Measurements from ENCODE around the gene COLEC11.

GRCh38 chr2:3624059-3624794, 29.3 kb downstream of the COLEC11 start:
- TF ChIP-seq ZBTB49 (tag by site-specific recombination; IDR thresholded peaks at IDR 0.05; ENCODE audit: low read depth) (no peak), CTCF (tag by site-specific recombination; IDR thresholded peaks at IDR 0.05) (no peak), ZNF157 (tag by site-specific recombination; IDR thresholded peaks at IDR 0.05) (no peak), PBX3 (CRISPR knock-in tag; IDR thresholded peaks at IDR 0.05) (no peak), SALL2 (tag by site-specific recombination; IDR thresholded peaks at IDR 0.05; ENCODE audit: borderline replicate concordance) (no peak), ZNF658 (tag by site-specific recombination; IDR thresholded peaks at IDR 0.05) (no peak), ZNF416 (tag by site-specific recombination; IDR thresholded peaks at IDR 0.05) (no peak)

Measured in HEK293 (cell line).